ENCODE data around the gene RHBDD1. TPM values are rescaled to one million over a fixed set of nuclear protein-coding genes. Genes with fewer than 3 reads are reported as not detected.

Gene RHBDD1
- total and polyA plus RNA-seq, 2 donors (not counting 1 experiment from before 2014, with no cell fraction given): 21.2 to 128 TPM

GRCh38 chr2:226991663-226992062, 155.8 kb downstream of the RHBDD1 start:
- no peaks in the 10 kb centered on the region for H3K79me2 ChIP-seq (ENCODE audit: control insufficient read depth, insufficient read depth, low read length)
- POLR2A ChIA-PET: no interaction called here
- H3K9me3 ChIP-seq (ENCODE audit: control extremely low read depth in 1 of 3, control insufficient read depth in 2 of 3, insufficient read depth in 1 of 3, low read length in 2 of 3): no peaks in the 10 kb centered on the region
- intact Hi-C loops (cut with micrococcal nuclease): no loop called here
- H3K4me1 ChIP-seq (ENCODE audit: control insufficient read depth in 2 of 2, insufficient read depth in 2 of 2, low read length in 2 of 2): no peaks in the 10 kb centered on the region
- no peaks in the 10 kb centered on the region for H3K9me3 Mint-ChIP-seq (ENCODE audit: insufficient read depth)
- no peak overlapping the region for H3K9ac ChIP-seq (ENCODE audit: low read length)
- DNase-seq (no peak), ATAC-seq (ENCODE audit: low read depth) (no peak)
- 60% methylated on average over 1 of the region's 2 CpGs for WGBS (ENCODE audit: insufficient coverage)
- no peak overlapping the region for H3K4me2 ChIP-seq (replicated peaks; ENCODE audit: low read depth, low read length, poor library complexity, severe bottlenecking)
- peaks cover 5 to 36% of the 10 kb centered on the region in 2 experiments for H3K36me3 ChIP-seq (replicated peaks in 1 of 2; ENCODE audit: control extremely low read depth in 1 of 2, control insufficient read depth in 1 of 2, extremely low read depth in 1 of 2, insufficient read depth in 2 of 2, low read length in 1 of 2)
- no peak overlapping the region for H3K27ac Mint-ChIP-seq
- no peaks in the 10 kb centered on the region for H3K27me3 Mint-ChIP-seq
- H3K4me3 Mint-ChIP-seq: no peak overlapping the region
- no peaks in the 10 kb centered on the region for H3K4me1 Mint-ChIP-seq
- CTCF ChIA-PET: no interaction called here
- no peaks in the 10 kb centered on the region for H3K27me3 ChIP-seq (replicated peaks in 1 of 4; ENCODE audit: control extremely low read depth in 1 of 4, control insufficient read depth in 3 of 4, insufficient read depth in 4 of 4, low read length in 3 of 4)
- no peaks in the 10 kb centered on the region for H4K20me1 ChIP-seq (ENCODE audit: control insufficient read depth, insufficient read depth, low read length, poor library complexity, severe bottlenecking)
- no peak overlapping the region for H3K4me3 ChIP-seq (ENCODE audit: control extremely low read depth in 1 of 5, extremely low read depth in 1 of 5, insufficient read depth in 1 of 5, low read depth in 2 of 5, low read length in 4 of 5)
- TF ChIP-seq CTCF (IDR thresholded peaks at IDR 0.05) (no peak), EZH2 (IDR thresholded peaks at IDR 0.05; ENCODE audit: borderline replicate concordance, insufficient read depth, low read depth, low read length, poor library complexity, severe bottlenecking) (no peak)
- H2AFZ ChIP-seq (ENCODE audit: insufficient read depth, low read depth, low read length, poor library complexity, severe bottlenecking): no peak overlapping the region
- H3K27ac ChIP-seq (ENCODE audit: low read length in 2 of 2): no peak overlapping the region

- H3K27me3 ChIP-seq (replicated peaks in 1 of 4; ENCODE audit: control extremely low read depth in 1 of 4, control insufficient read depth in 3 of 4, insufficient read depth in 4 of 4, low read length in 3 of 4): no peaks in the 10 kb centered on the region
- Mint-ChIP-seq H3K9me3 (ENCODE audit: insufficient read depth) (no peaks in the 10 kb centered on the region), H3K27me3 (no peaks in the 10 kb centered on the region), H3K4me1 (no peaks in the 10 kb centered on the region), H3K4me3 (no peak overlapping the region), H3K27ac (peak overlapping the region; percentile 10)
- H3K27ac ChIP-seq (ENCODE audit: low read length in 2 of 2): no peak overlapping the region
- H3K9ac ChIP-seq (ENCODE audit: low read length): no peak overlapping the region
- ATAC-seq (ENCODE audit: low read depth): no peak
- TF ChIP-seq EZH2 (IDR thresholded peaks at IDR 0.05; ENCODE audit: borderline replicate concordance, insufficient read depth, low read depth, low read length, poor library complexity, severe bottlenecking): no peak
- no peak for TF ChIP-seq CTCF (IDR thresholded peaks at IDR 0.05)
- no peaks in the 10 kb centered on the region for H4K20me1 ChIP-seq (ENCODE audit: control insufficient read depth, insufficient read depth, low read length, poor library complexity, severe bottlenecking)
- H3K79me2 ChIP-seq (ENCODE audit: control insufficient read depth, insufficient read depth, low read length): no peaks in the 10 kb centered on the region
- no peaks in the 10 kb centered on the region for H3K9me3 ChIP-seq (ENCODE audit: control extremely low read depth in 1 of 3, control insufficient read depth in 2 of 3, insufficient read depth in 1 of 3, low read length in 2 of 3)
- ChIA-PET CTCF (interaction anchor here (0.6 to 1.8 kb wide), 4 partner anchors 8 to 1335 kb away, joined by 3 to 8 read pairs (median 4); partner anchors contain the start of gene COL4A4), POLR2A (no interaction called here)
- intact Hi-C loops (cut with micrococcal nuclease): no loop called here
- WGBS (ENCODE audit: insufficient coverage): 97% methylated on average over 4 of the region's 4 CpGs
- H3K4me2 ChIP-seq (replicated peaks; ENCODE audit: low read depth, low read length, poor library complexity, severe bottlenecking): no peak overlapping the region
- H3K4me1 ChIP-seq (ENCODE audit: control insufficient read depth in 2 of 2, insufficient read depth in 2 of 2, low read length in 2 of 2): no peaks in the 10 kb centered on the region
- H2AFZ ChIP-seq (ENCODE audit: insufficient read depth, low read depth, low read length, poor library complexity, severe bottlenecking): no peak overlapping the region
- peaks cover 5 to 49% of the 10 kb centered on the region in 2 experiments for H3K36me3 ChIP-seq (replicated peaks in 1 of 2; ENCODE audit: control extremely low read depth in 1 of 2, control insufficient read depth in 1 of 2, extremely low read depth in 1 of 2, insufficient read depth in 2 of 2, low read length in 1 of 2)
- no peak overlapping the region for H3K4me3 ChIP-seq (ENCODE audit: control extremely low read depth in 1 of 5, extremely low read depth in 1 of 5, insufficient read depth in 1 of 5, low read depth in 2 of 5, low read length in 4 of 5)
- no peak for DNase-seq
Observed at GRCh38 chr2:226993171-226993570, 157.3 kb downstream of the RHBDD1 start.
